Panc1 (cell line): ENCODE results near the gene PDHA2. TPM values are rescaled to one million over a fixed set of nuclear protein-coding genes. Genes with fewer than 3 reads are reported as not detected.
"Not testable (repeated sequence)": the region's sequence is repeated elsewhere in the genome, so short reads cannot be mapped to it uniquely, and the experiment has no call there.

ENCODE experiments used
- ATAC-seq: fragments of 200-7000 bp; cut with Tn5 transposase; 2 replicates; pipeline ENCODE4 v1.9.1; 2020; ENCODE audit warnings: mild to moderate bottlenecking, moderate library complexity
- BruUV-seq: library from RNA; stranded (reverse); fragments of 400-500 nt; replicated peaks from 2 replicates; lab custom pipeline; 2021; lab: Mats Ljungman, UMichigan
- CTCF ChIA-PET: fragments of 300-600 bp; sonication (Branson Sonifier 250); formaldehyde crosslinking; loops from one replicate; lab custom pipeline; 2022; ENCODE audit warnings: antibody characterized with exemption; lab: Charles Lee
- POLR2A ChIA-PET: fragments of 300-600 bp; sonication (Branson Sonifier 250); formaldehyde crosslinking; loops from one replicate; lab custom pipeline; 2022; ENCODE audit warnings: antibody characterized with exemption; lab: Charles Lee
- DNase-seq: peaks from one replicate; pipeline ENCODE4 v3.0.0-alpha.2; 2010; ENCODE audit warnings: low read depth, low spot score
- H3K27ac ChIP-seq: 2 replicates; pipeline ENCODE4 v1.5.1; 2011; ENCODE audit warnings: mild to moderate bottlenecking, low read length, inconsistent platforms
- H3K27me3 ChIP-seq: fragments of 200-500 bp; sonication (Bioruptor generic); 2 replicates; pipeline ENCODE4 v1.6.0; 2014; ENCODE audit warnings: low read length, inconsistent platforms; ENCODE audit not compliant: control insufficient read depth, insufficient read depth
- H3K36me3 ChIP-seq: fragments of 200-500 bp; sonication (Bioruptor generic); 2 replicates; pipeline ENCODE4 v1.5.1; 2014; ENCODE audit warnings: inconsistent platforms, mild to moderate bottlenecking, low read length, moderate library complexity; ENCODE audit not compliant: control insufficient read depth, insufficient read depth
- H3K4me1 ChIP-seq: 2 replicates; pipeline ENCODE4 v1.5.1; 2011; ENCODE audit warnings: inconsistent platforms, mild to moderate bottlenecking, low read length, moderate library complexity; ENCODE audit not compliant: control insufficient read depth, insufficient read depth
- H3K4me3 ChIP-seq, 2 experiments: 2 replicates each; pipeline ENCODE4 v1.5.1; 2011 to 2012; ENCODE audit warnings: low read depth in 2 of 2, low read length in 2 of 2, mild to moderate bottlenecking in 2 of 2, inconsistent platforms in 1 of 2, moderate library complexity in 1 of 2
- H3K9me3 ChIP-seq: fragments of 200-500 bp; sonication (Bioruptor generic); 2 replicates; pipeline ENCODE4 v1.5.1; 2014; ENCODE audit warnings: low read depth, mild to moderate bottlenecking, inconsistent platforms, low read length, moderate library complexity; ENCODE audit not compliant: control insufficient read depth, insufficient read depth
- CTCF ChIP-seq: fragments of 450-650 bp; IDR thresholded peaks from 2 replicates; pipeline ENCODE4 v1.5.1; 2017; ENCODE audit warnings: mild to moderate bottlenecking
- POLR2AphosphoS5 ChIP-seq: IDR thresholded peaks from 2 replicates; pipeline ENCODE4 v1.6.1; 2012; ENCODE audit warnings: mild to moderate bottlenecking, low read depth, low read length, moderate library complexity
- SIN3A ChIP-seq: IDR thresholded peaks from 2 replicates; pipeline ENCODE4 v1.6.1; 2012; ENCODE audit warnings: low read depth, mild to moderate bottlenecking, low read length, moderate library complexity, borderline replicate concordance; ENCODE audit not compliant: insufficient read depth
- TCF7L2 ChIP-seq: IDR thresholded peaks from 2 replicates; pipeline ENCODE4 v1.6.1; 2011; ENCODE audit warnings: mild to moderate bottlenecking, low read depth, low read length, inconsistent platforms
- in situ Hi-C: cut with HindIII; loops from 2 replicates; pipeline ENCODE4 v1.10.0; 2016; ENCODE audit warnings: low sequenced_read_pairs, low pct_unique_long_range_greater_than_20kb
- intact Hi-C: fragments of 100-400 bp; cut with micrococcal nuclease; formaldehyde crosslinking; loops from one replicate; pipeline ENCODE4 v1.10.0; 2022; ENCODE audit not compliant: unreplicated experiment
- total RNA-seq: library from RNA; stranded (reverse); gene quantifications from one replicate; pipeline ENCODE4 v1.2.1, GENCODE V29; 2021; ENCODE audit not compliant: unreplicated experiment
- TF ChIP-seq, protein P1 (sequence below), 2 experiments: IDR thresholded peaks; 2 replicates each; pipeline ENCODE4 v1.6.1; 2011 to 2012; ENCODE audit warnings: low read depth in 2 of 2, control low read depth in 1 of 2, low read length in 1 of 2, mild to moderate bottlenecking in 1 of 2, moderate library complexity in 1 of 2; ENCODE audit not compliant: insufficient read depth in 1 of 2

The PDHA2 gene
- total RNA-seq, 1 experiment from 2014 or later = not detected

- Histone ChIP-seq H3K36me3 (no peaks in the 10 kb centered on the region), H3K4me3 (no peak overlapping the region), H3K9me3 (no peaks in the 10 kb centered on the region), H3K27me3 (no peaks in the 10 kb centered on the region), H3K27ac (no peak overlapping the region), H3K4me1 (no peaks in the 10 kb centered on the region)
- ChIA-PET POLR2A (no interaction called here), CTCF (no interaction called here)
- in situ Hi-C loops (no loop called here), intact Hi-C loops (no loop called here)
- no peak for DNase-seq
- ATAC-seq = no peak
- BruUV-seq = no TSS peak
- TF ChIP-seq CTCF = no peak
- TF ChIP-seq, protein P1, sequence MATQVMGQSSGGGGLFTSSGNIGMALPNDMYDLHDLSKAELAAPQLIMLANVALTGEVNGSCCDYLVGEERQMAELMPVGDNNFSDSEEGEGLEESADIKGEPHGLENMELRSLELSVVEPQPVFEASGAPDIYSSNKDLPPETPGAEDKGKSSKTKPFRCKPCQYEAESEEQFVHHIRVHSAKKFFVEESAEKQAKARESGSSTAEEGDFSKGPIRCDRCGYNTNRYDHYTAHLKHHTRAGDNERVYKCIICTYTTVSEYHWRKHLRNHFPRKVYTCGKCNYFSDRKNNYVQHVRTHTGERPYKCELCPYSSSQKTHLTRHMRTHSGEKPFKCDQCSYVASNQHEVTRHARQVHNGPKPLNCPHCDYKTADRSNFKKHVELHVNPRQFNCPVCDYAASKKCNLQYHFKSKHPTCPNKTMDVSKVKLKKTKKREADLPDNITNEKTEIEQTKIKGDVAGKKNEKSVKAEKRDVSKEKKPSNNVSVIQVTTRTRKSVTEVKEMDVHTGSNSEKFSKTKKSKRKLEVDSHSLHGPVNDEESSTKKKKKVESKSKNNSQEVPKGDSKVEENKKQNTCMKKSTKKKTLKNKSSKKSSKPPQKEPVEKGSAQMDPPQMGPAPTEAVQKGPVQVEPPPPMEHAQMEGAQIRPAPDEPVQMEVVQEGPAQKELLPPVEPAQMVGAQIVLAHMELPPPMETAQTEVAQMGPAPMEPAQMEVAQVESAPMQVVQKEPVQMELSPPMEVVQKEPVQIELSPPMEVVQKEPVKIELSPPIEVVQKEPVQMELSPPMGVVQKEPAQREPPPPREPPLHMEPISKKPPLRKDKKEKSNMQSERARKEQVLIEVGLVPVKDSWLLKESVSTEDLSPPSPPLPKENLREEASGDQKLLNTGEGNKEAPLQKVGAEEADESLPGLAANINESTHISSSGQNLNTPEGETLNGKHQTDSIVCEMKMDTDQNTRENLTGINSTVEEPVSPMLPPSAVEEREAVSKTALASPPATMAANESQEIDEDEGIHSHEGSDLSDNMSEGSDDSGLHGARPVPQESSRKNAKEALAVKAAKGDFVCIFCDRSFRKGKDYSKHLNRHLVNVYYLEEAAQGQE (IDR thresholded peaks at IDR 0.05; ENCODE audit: insufficient read depth in 1 of 2, low read depth in 2 of 2, low read length in 1 of 2) = no peak
- no peak for TF ChIP-seq SIN3A
- TF ChIP-seq TCF7L2 = no peak
- no peak for TF ChIP-seq POLR2AphosphoS5
Observed at GRCh38 chr4:95857761-95858160, 17.9 kb downstream of the PDHA2 start.

GRCh38 chr4:95867919-95868318, 28.0 kb downstream of the PDHA2 start:
- CTCF ChIA-PET = no interaction called here
- no peak for TF ChIP-seq POLR2AphosphoS5
- intact Hi-C loops (no loop called here), in situ Hi-C loops (no loop called here)
- POLR2A ChIA-PET = no interaction called here
- Histone ChIP-seq H3K9me3 (peaks cover 10% of the 10 kb centered on the region), H3K4me3 (no peak overlapping the region), H3K4me1 (no peaks in the 10 kb centered on the region), H3K27me3 (no peaks in the 10 kb centered on the region), H3K36me3 (no peaks in the 10 kb centered on the region), H3K27ac (no peak overlapping the region)
- no peak for ATAC-seq
- no peak for DNase-seq
- BruUV-seq = no TSS peak

DNA sequence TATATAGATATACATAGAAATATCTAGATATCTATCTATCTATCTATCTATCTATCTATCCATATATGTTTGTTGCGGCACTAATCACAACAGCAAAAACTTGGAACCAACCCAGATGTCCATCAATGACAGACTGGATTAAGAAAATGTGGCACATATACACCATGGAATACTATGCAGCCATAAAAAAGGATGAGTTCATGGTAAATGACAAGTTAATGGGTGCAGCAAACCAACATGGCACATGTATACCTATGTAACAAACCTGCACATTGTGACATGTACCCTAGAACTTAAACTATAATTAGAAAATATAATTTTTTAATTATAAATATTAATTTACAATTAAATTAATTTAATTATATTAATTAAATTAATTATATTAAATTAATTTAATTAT, 29.5 kb downstream of the PDHA2 start:
- H3K27ac ChIP-seq, in situ Hi-C loops, POLR2A ChIA-PET, BruUV-seq, ATAC-seq, H3K4me3 ChIP-seq, H3K4me1 ChIP-seq, intact Hi-C loops, DNase-seq, H3K36me3 ChIP-seq, CTCF ChIA-PET, H3K27me3 ChIP-seq: not testable (repeated sequence)
- H3K9me3 ChIP-seq = peaks cover 10% of the 10 kb centered on the region
